ENCODE data around the gene OXCT2.
A peak's percentile ranks its signal among the peaks of the same experiment; 100 is the strongest.
"Not testable (repeated sequence)": the region's sequence is repeated elsewhere in the genome, so short reads cannot be mapped to it uniquely, and the experiment has no call there.

The OXCT2 gene

GRCh38 chr1:39763619-39764374 lies 7.4 kb downstream of the OXCT2 start:
- not testable (repeated sequence) for DNase-seq

DNA sequence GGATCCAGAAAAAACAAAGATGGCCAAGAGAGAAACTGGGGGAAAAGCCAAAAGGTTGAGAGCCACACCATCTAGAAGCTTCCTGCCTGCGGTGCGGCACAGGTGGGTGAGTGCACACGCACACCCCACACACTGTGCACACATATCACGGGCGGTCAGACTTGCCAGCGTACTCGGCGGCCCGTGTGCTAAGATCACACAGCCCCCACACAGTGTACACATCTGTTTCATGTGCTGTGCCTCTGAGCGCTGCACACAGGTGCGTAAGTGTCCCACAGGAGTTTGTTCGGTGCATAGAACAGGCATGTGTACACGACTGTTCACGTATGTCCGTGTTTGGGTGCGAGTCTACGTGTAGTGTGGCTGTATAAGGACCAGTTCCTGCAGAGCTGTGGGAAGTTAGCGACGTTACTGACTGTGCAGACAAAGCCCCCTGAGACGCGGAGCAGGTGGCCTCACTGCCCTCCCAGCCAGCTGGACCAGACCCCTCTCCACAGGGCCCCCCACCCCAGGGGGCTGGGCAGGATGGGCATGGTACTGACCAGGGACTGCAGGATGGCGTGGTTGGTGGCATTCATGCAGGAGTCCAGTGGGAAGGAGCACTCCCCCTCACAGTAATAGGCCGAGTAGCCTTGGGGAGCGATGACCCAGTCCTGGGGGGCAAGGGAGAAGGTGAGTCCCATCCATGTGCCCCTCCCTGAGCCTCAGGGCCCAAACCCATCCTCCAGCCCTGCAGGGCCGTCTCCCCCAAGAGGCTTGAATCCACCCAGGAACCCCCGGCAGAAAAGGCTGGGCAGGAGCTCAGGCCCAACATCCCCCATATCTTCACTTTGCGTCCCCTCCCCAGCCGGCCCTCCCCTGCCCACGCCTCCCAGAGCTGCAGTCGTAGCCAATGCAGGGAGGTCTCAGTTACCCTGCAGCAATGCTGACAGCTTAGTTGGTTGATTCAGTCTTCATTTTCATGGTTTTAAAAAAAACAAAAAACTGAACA lies 8.3 kb downstream of the OXCT2 start:
- DNase-seq, result no peak

- DNase-seq, result no peak
Observed at GRCh38 chr1:39761557-39762260, 9.4 kb downstream of the OXCT2 start.

GRCh38 chr1:39761016-39761415 lies 10.1 kb downstream of the OXCT2 start:
- no peak for DNase-seq

- no peak for DNase-seq
Observed at GRCh38 chr1:39760074-39761008, 10.8 kb downstream of the OXCT2 start.

DNA sequence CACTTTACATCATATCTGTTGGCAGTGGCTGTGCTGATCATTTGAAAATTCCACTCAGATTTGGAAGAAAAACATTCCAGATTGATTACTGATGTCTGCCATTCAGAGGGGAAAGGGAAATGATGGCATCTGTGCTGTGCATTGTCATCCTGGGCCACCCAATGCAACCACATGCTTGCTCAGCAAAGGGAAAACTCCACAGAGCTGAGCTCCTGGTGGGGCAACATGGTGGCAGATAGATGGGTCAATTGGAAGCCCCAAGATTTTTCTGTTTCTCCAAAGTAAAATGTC lies 11.8 kb downstream of the OXCT2 start:
- DNase-seq, result no peak

- no peak for DNase-seq
Observed at GRCh38 chr1:39758556-39759435, 12.4 kb downstream of the OXCT2 start.

GRCh38 chr1:39757501-39757900 lies 13.6 kb downstream of the OXCT2 start:
- DNase-seq, result no peak

GRCh38 chr1:39755965-39756659 lies 15.0 kb downstream of the OXCT2 start:
- no peak for DNase-seq

- DNase-seq, result peak in 1 of 51 donors; percentile 2
Observed at GRCh38 chr1:39754906-39755504, 16.1 kb downstream of the OXCT2 start.

DNA sequence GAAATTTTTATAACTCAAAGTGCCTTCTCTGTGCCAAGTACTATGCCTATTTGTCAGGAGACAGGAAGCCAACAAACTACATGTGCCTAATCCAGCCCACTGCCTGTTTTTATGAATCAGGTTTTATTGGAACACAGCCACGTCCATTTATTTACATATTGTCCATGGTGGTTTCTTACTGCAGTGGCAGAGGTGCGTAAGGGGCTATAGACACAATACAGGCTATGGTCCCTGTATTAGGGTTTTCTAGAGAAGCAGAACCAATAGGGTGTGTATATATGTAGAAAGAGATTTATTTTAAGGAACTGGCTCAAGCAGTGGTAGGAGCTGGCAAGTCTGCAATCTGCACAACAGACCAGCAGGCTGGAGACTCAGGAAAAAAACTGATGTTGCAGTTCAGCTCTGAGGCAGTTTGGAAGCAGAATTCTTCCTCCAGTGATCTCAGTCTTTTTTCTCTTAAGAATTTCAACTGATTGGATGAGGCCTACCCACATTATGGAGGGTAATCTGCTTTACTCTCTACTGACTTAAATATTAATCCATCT lies 17.1 kb downstream of the OXCT2 start:
- no peak for DNase-seq

DNA sequence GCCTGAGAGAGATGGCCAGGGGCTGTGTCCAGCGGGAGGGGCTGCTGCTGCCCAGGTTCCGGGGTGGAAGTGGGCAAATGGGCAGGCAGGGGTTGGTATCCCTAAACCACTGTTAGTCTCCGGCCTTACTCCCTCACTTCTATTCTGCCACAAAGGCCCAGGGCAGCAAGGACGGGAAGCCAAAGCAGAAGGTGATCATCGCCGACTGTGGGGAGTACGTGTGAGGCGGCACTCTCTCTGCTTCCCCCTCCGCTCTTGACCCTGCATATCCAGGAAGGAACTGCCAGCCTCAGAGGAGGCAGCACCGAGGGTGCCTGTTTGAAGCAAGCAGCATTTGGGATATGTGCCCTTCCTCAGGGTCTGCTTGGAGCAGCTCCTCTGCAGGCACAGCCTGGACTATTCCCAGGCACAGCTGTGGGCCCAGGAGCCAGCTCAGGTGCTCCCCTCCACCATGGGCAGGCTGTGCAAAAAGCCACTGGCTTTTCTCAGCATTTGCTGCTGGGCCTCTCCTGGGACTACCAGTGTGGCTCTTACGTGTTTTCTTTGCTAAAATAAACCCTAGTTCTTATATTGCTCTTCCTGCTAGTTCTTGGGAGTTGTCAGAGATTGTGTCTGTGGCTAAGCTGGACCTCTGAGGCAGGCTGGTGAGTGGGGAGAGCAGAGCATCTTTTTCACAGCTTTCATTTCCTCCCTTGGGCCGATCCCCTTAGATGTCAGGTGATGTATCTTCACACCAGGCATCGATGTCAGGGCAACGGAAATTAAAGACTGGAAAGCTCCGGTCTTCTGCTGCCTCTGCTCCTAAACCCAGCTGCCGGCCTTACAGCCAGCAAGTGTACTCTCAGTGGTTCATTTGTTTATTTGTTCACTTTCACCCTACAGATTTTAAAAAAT lies 17.8 kb downstream of the OXCT2 start:
- DNase-seq, result no peak

GRCh38 chr1:39752703-39753102 lies 18.4 kb downstream of the OXCT2 start:
- DNase-seq, result no peak

DNA sequence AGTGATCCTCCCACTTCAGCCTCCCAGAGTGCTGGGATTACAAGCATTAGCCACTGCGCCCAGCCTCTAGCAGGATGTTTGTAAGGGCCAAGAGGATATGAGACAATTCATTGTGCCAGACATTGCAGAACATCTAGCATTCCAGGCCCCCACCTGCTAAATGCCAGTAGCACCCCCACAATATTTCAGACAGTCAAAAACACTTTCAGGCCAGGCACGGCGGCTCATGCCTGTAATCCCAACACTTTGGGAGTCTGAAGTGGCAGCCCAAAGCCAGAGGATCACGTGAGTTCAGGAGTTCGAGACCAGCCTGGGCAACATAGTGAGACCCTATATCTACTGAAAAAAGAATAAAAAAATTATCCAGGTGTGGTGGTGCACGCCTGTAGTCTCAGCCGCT lies 19.6 kb downstream of the OXCT2 start:
- DNase-seq, result no peak

DNA sequence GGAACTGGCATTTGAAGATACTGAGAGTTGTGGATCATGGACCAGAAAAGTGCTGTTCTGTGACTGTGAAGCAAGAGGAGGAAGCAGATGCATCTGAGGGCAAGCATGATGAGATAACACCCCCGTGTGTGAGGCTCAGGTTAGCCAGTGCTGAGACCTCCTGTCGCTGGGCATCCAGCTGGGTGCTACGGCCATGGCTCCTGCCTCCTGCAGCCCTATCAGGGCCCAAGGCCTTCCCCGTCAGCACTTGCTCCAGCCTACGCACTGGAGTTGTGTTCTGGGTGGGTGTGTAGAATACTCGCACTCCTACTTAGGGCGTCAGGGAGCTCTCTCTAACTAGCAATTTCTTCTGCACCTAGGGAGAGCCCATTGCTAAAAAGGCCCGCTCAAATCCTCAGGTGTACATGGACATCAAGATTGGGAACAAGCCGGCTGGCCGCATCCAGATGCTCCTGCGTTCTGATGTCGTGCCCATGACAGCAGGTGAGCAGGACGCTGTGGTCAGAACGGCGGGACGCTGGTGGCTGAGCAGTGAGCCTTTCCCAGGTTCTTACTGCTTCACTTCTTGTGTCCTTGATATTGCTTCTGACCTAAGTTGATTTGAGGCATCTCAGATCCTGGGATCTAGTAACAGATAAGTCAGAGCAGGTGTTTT lies 26.0 kb downstream of the OXCT2 start:
- DNase-seq, result no peak

DNA sequence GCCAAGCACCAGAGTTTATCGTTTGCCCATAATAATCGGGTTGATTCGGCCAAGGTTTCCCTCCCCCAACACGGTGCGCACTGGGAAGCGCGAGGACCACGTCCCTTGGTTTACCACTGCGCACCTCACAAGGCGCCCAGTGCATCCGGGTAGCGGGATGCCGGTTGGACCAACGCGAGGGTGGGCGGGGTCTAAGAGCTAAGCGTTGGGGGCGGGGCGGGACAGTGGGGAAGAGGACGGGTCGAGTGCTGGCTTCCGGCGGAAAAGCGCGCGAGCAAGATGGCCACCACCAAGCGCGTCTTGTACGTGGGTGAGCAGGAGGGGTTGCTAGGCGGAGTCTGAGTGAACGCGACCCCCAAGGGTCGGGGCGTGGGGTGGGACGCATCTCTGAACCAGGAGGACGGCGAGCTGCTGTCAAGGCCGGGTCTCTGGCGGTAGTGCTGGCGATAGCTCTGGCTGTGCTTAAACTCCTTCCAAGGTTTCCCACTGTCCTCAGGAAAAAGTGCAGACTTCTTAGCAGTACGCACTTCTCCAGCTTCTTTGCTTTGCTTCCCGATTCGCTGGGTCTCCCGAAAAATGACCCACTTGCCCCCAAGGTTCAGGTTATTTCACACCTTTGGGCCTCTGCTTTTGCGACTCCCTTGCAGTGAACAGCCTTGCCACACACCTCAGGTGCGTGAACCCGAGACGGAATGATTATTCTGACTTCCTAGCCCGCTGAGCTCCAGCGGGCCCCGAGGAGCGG lies 32.4 kb downstream of the OXCT2 start, which contains the start of gene PPIE:
Gene PPIE, plus strand, starts transcription at position 261 of the 745 bp plus-strand sequence. Its CDS starts 19 bp downstream, at position 280.
- DNase-seq, result peak; percentile 24 to 96 (median 87)

Data from hypothalamus (tissue), 51 donors.